Prostate gland (tissue), 2 donors: Measurements from ENCODE around the gene DENND4C.

Source experiments
- POLR2AphosphoS5 ChIP-seq: sonication (generic); formaldehyde crosslinking; IDR thresholded peaks from one replicate; pipeline ENCODE4 v1.6.1; 2017; ENCODE audit warnings: antibody characterized with exemption
- TF ChIP-seq, protein P1 (sequence below), 4 experiments: fragments of 200-600 bp in 2 of 4; fragments of 450-650 bp in 2 of 4; sonication (generic) in 2 of 4; IDR thresholded peaks; 1 replicate in 3 of 4; 2 replicates in 1 of 4; pipeline ENCODE4 v1.5.1; 2016 to 2019; ENCODE audit warnings: antibody characterized with exemption in 4 of 4, mild to moderate bottlenecking in 2 of 4, moderate library complexity in 2 of 4

DNA sequence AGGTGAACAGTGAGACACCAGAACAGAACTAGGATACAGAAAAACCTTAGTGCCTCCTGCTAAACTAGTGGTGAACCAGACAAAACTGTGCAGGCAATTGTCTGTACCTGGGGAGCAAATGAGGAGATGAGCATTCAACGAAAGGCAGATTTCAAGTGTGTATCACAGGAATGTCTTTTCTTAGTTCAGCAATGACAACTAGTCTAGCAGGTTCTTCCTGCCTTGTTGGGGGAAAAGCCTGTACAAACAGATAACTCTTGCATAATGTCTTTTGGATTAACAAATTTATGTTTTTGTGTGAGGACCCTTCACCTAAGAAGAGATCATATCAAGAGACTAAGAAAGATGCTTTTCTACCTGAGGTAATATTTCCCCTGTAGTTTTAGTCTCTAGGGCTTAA, 21.8 kb upstream of the DENND4C start:
- TF ChIP-seq, protein P1, sequence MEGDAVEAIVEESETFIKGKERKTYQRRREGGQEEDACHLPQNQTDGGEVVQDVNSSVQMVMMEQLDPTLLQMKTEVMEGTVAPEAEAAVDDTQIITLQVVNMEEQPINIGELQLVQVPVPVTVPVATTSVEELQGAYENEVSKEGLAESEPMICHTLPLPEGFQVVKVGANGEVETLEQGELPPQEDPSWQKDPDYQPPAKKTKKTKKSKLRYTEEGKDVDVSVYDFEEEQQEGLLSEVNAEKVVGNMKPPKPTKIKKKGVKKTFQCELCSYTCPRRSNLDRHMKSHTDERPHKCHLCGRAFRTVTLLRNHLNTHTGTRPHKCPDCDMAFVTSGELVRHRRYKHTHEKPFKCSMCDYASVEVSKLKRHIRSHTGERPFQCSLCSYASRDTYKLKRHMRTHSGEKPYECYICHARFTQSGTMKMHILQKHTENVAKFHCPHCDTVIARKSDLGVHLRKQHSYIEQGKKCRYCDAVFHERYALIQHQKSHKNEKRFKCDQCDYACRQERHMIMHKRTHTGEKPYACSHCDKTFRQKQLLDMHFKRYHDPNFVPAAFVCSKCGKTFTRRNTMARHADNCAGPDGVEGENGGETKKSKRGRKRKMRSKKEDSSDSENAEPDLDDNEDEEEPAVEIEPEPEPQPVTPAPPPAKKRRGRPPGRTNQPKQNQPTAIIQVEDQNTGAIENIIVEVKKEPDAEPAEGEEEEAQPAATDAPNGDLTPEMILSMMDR (IDR thresholded peaks at IDR 0.05) = no peak
- peak; percentile 79 for TF ChIP-seq POLR2AphosphoS5
